GM21423 (cell line): Measurements from ENCODE around the gene RPS14.
"Not testable (repeated sequence)": the region's sequence is repeated elsewhere in the genome, so short reads cannot be mapped to it uniquely, and the experiment has no call there.

Source experiments
- ATAC-seq: cut with Tn5 transposase; IDR thresholded peaks from one replicate; pipeline ENCODE4 v1.9.1; 2021; ENCODE audit warnings: mild to moderate bottlenecking, moderate library complexity; ENCODE audit not compliant: unreplicated experiment

The RPS14 gene

GRCh38 chr5:150446583-150446982 is 3.0 kb downstream of the RPS14 start:
- ATAC-seq, result no peak

GRCh38 chr5:150446088-150446487 is 3.5 kb downstream of the RPS14 start:
- no peak for ATAC-seq

DNA sequence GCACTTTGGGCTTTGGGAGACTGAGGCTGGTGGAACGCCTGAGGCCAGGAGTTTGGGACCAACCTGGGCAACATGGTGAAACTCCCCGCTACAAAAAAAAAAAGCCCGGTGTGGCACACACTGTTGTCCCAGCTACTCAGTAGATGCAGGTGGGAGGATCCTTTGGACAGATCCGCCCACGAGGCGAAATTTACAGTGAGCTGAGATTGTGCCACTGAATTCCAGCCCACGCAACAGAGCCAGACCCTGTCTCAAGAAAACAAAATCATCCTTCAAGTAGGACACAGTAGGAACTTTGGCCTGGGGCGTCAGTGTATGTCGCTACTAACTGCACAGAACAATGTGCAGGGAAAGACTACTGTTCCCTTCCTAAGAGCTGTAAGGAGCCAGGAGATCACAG is 4.8 kb downstream of the RPS14 start:
- no peak for ATAC-seq

GRCh38 chr5:150443242-150444075 is 6.1 kb downstream of the RPS14 start:
- ATAC-seq, result no peak

DNA sequence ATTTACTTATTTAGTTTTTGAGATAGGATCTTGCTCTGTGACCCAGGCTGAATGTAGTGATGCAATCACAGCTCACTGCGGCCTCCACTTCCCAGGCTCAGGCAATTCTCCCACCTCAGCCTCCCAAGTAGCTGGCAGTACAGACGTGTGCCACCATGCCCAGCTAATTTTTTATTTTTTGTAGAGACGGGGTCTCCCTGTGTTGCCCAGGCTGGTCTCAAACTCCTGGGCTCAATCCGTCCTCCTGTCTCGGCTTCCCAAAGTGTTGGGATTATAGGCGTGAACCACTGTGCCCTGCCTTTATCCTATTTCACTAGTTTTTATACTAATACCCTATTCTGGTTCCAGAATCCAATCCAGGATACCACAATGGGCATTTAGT is 6.8 kb downstream of the RPS14 start:
- ATAC-seq, result no peak

DNA sequence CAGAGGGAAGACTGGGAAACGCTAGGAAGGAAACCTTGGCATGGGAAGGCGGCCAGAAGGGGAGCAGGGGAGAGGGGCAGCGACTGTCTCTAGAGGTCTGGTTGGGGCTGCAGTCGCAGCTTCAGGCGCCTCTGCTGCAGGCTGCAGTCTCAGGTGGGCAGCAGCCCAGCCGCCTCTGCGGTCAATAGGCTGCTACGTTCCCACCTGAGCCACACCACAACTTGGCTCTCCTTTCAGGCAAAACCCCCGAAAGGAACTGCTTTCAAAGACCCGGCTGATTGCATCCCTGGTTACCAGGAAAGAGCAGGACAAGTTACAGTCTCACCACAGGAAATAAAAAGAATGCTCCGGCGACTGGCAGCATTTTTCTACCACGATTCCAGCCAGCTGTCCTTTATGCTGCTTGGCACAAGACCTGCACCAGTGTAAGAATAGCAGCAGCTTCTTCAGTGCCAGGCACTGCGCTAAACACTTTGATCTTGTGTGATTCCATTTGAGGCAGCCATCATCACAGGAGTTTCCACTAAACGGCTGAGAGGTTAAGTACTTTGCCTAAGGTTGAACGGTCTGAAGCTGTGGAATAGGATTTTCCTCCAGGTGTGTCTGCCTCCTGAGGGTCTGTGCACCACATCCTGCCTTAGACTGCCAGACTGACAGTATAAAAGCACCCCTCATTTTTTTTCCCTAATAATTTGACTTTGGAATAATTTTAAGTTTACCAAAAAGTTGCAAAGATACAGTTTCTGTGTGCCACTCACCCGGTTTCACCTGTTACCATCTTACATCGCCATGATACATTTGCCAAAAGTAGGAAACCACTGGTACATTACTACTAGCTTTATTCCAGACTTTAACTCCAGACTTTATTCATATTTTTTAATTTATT is 7.5 kb downstream of the RPS14 start:
- ATAC-seq, result no peak

GRCh38 chr5:150440948-150441812 is 8.4 kb downstream of the RPS14 start:
- no peak for ATAC-seq

- no peak for ATAC-seq
Observed at GRCh38 chr5:150438873-150439546, 10.5 kb downstream of the RPS14 start.

GRCh38 chr5:150436141-150436680 is 13.3 kb downstream of the RPS14 start:
- peak; percentile 89 for ATAC-seq

- no peak for ATAC-seq
Observed at GRCh38 chr5:150434464-150434863, 15.1 kb downstream of the RPS14 start.

DNA sequence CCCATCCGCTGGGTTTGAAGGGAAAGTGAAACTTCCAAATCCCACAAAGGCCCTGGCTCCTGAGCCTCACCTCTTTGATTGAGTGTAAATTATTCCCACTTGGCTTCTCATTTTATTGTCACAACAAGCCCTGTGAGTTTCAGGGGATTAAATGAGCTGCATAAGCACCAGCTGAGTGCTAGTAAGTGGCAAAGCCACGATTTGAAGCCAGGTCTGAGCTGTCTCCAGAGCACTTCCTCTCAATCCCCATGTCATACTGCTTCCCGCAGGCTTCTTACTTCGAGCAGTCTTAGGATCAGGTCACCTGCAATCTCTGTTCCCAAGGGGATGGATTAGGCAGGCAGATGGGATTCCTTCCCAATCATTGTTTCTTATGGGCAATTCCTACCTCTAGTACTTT is 18.0 kb downstream of the RPS14 start:
- no peak for ATAC-seq

DNA sequence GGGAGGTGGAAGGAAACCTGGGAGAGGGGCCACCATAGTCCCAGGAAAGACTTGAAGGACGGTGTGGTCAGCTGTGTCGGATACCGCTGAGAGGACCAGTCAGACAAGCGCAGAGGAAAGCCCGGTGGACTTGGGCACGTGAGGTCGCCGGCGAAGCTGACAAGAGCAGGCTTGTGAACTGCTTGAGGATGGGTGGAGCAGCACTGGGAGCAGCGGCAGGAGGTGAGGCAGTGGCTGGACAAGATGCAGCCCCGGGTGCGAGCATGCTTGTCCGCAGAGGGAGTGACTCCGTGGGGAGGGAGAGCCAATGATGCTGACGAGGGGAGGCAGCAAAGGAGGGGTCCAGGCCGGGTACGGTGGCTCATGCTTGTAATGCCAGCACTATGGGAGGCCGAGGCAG is 18.5 kb downstream of the RPS14 start:
- ATAC-seq, result no peak

GRCh38 chr5:150429410-150429873 is 20.1 kb downstream of the RPS14 start:
- peak; percentile 63 for ATAC-seq

DNA sequence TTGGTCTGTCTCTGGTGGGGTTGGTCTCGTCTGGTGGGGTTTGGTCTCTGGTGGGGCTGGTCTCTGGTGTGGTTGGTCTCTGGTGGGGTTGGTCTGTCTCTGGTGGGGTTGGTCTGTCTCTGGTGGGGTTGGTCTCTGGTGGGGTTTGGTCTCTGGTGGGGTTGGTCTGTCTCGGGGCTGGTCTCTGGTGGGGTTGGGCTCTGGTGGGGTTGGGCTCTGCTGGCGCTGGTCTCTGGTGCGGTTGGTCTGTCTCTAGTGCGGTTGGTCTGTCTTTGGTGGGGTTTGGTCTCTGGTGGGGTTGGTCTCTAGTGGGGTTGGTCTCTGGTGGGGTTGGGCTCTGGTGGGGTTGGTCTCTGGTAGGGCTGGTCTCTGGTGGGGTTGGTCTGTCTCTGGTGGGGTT is 20.6 kb downstream of the RPS14 start:
- no peak for ATAC-seq

- no peak for ATAC-seq
Observed at GRCh38 chr5:150428106-150428876, 21.2 kb downstream of the RPS14 start.

DNA sequence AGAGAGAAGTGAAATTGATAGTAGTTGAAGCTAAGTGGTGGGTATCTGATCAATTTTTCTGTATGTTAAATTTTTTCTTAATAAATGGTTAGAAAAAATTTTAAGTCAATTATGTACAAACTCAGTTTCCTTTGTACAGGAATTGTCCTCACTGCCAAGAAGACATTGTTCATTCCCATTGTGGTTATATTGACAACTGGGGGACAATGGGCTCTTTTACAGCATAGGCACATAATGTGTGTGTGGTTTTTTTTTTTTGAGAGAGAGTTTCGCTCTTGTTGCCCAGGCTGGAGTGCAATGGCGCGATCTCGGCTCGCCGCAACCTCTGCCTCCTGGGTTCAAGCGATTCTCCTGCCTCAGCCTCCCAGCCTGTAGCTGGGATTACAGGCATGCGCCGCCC is 23.4 kb downstream of the RPS14 start:
- not testable (repeated sequence) for ATAC-seq

- no peak for ATAC-seq
Observed at GRCh38 chr5:150422758-150423157, 26.8 kb downstream of the RPS14 start.

GRCh38 chr5:150422075-150422474 is 27.5 kb downstream of the RPS14 start:
- ATAC-seq, result no peak

DNA sequence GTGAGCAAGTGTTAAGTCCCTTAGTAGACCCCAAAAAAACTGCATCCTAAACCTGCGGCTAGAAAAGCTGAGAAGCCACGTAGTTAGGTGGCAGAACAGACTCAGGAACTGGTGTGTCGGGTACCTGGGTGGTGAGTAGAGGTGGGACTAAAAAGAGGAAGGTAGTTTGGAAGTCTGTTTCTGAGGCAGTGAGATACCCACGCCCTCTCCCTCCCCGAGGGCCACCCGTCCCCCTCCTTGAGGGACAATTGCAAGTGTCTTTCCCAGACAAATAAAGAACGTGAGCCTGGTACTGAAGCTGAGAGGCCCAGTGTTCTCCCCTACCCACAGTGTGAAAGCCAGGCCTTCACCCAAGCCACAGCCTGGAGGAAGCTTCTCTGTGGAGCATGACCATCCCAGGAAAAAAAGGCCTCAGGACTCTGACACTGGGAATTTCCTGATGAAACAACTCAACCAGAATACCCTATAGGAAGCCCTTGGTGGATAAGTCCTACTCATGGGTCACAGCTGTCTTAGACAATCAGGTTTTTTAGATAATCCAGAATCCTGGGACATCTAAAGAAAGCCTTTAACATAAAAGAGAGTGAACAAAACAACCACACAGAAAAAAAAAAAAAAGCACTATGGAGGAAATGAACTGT is 29.8 kb downstream of the RPS14 start:
- ATAC-seq, result no peak
